Amygdala (tissue), 56 donors: Measurements from ENCODE around the gene MAP3K2.

Experiments used
- DNase-seq, 56 donors: peaks; one replicate each; lab custom pipeline; 2025; lab: John Stamatoyannopoulos, UW

The MAP3K2 gene

DNA sequence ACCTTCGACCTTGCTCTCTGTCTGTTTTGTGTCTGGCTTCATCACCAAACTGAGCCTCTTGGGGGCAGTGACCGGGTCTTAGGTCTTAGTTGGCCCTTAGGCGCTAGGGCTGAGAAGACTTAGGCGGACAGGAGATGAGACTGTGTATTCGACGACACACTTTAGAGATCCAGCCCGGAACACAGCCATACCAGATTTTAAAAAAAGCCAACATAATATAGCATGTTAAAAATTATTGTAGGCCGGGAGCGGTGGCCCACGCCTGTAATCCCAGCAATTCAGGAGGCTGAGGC lies 21.0 kb upstream of the MAP3K2 start:
- no peak for DNase-seq

DNA sequence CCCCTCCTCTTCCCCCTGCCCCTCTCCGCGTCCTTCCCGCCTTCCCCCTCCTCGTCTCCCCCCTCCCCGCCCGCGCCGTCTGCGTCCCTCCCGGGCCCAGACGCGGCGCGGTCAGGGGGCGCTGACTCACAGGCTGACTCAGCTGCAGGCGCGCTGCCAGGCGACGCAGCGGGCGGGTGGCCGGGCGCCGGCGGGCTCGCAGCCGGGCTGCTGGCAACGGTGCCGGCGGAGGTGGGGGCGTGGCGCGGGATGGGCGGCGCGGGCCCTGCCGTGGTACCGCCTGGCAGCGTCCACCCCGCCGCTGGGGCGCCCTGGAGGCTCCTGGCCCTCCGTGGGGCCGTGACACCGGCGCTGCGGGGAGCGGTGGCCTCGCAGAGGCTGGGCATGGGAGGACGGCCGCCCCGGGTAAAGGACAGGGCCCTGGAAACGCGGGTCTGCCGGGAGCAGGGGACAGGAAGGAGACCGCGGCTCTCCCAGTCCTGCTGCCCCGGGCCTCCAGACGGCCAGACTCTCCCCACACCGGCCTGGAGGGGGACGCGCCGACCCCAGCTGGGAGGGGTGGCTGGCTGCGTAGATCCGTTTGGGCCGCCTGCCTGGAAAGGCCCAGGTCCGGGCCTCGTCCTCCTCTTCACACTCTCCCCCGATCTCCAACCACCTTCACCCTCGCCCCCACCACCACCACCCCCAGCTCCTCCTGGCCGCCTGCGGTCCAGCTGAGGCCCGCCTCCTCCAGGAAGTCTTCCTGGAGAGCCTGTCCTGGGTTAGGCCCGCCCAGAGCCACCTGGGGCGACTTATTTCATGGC lies 20.4 kb upstream of the MAP3K2 start:
- DNase-seq: peak in 54 of 56 donors; percentile 47 to 94 (median 80)

GRCh38 chr2:127407661-127408003 lies 19.9 kb upstream of the MAP3K2 start:
- no peak for DNase-seq

- no peak for DNase-seq
Measured at GRCh38 chr2:127407091-127407490, 19.3 kb upstream of the MAP3K2 start.

DNA sequence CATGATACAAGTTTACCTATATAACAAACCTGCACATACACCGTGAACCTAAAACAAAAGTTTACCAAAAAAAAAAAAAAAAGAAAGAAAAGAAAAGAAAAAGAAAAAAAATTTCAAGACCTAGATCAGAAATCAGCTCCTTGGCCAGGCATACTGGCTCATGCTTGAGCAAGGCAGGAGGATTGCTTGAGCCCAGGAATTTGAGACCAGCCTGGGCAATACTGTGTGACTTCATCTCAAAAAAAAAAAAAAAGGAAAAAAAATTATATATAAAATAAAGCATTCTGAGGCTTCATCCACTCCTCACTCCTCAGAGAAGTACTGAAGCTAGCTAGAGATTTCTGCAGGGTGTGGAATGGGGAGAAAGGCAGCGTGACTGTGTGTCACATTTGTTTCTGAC lies 18.7 kb upstream of the MAP3K2 start:
- no peak for DNase-seq

DNA sequence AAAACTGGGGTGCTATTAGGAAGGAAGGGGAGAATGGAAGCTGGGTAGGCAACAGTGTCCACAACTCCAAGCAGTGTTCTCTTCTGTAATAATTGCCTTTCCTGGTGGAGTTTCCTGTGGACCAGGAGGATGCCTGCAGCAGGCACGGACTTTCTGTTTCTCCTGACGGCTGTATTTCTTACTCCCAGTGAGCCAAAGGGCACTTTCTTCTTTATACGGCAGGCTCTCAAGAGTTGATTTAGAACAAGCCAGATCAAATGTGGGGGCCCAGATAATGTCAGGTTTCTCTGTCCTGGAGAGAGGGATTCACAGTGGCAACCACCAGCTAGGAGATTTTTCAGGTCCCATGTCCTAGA lies 17.5 kb upstream of the MAP3K2 start:
- DNase-seq: no peak

DNA sequence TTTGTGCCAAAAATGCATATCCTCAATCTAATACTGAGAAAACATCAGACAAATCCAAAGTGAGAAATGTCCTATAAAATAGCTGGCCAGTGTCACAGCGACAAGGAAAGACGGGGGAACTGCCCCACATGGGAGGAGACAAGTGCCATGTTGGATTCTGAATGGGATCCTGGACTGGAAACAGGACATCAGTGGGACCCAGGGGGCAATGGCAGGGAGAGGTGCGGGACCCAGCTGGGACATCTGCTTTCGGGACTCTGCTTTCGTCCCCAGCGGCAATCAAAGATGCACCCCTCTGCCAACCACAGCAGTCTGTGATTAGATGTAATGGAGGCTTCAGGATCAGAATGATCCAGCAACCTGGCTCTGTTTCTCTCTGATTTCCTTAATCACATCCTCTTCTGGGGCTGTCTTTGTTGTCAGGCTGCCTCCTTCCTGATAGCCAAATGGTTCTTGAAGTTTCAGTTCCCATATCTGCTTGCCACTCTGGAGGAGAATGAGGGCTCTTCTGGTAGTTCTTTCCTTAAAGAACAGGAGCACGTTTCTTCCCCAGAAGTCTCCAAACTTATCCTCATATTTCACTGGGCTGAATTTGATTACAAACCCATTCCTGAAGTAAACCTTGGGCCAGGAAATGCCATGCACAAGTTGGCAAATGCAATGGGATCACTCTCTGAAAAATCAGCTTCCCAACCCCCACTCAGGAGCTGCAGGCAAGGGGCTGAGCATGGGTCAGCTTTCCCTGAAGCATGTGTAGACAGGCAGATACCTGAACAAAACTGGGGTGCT lies 16.9 kb upstream of the MAP3K2 start:
- DNase-seq: peak in 1 of 56 donors; percentile 17

- no peak for DNase-seq
Measured at GRCh38 chr2:127403460-127403859, 15.7 kb upstream of the MAP3K2 start.

GRCh38 chr2:127401757-127402695 lies 14.3 kb upstream of the MAP3K2 start:
- DNase-seq: no peak

DNA sequence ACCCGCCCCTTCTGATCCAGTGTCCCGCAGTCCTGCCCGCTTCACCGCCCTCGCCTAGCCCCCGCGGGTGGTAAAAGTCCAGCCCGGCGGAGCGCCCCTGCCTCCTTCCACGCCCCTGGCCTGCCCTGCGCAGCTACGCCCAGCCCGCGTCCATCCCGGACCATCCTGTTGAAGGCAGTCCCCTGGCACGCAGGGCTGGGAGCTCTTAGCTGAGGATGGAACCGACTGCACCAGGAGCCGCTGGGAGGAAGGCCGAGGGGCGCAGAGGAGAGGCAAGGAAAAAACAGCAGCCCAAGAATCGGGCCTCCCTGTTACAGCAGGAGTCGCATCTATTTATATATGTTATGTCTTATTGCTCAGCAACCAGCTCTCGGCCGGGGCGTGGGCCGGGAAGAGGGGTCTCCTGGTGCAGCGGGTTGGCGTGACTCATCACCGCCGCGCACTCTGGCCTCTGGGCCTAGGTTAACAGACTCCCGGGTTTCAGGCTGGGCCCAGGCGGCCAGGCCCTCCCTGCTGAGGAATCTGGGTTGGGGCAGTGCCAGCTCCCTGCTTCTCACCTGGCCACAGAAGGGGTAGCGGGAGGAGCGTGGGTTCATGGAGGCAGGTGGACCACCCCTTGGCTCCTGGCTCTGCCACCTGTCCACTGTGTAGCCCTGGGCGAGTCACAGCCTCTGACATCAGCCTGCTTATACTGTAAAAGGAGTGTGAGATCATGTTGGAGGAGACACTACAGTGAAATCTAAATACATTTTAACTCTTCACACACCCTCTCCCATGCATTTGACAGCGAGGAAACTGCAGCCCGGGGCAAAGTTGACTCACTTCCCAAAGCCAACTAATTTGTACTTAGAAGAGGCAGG lies 13.4 kb upstream of the MAP3K2 start:
- peak in 1 of 56 donors; percentile 42 for DNase-seq

DNA sequence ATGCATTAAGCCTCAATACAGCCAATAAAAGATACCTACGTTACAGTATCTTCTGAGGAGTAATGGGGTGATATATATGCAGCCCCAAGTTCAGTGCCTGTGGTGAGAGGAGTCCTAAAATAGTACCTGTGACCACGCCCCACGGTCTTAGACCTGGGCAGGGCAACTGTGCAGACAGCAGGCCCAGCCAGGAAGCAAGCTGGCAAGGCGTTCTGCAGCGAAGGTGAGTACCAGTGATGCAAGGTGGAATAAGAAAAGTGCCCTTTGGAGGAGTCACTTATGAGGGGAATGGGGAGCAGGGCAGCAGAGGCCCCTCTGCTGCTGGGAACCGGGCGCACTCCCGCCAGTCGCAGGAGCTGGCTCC lies 12.7 kb upstream of the MAP3K2 start:
- no peak for DNase-seq

- peak in 9 of 56 donors; percentile 20 to 60 (median 35) for DNase-seq
Measured at GRCh38 chr2:127398239-127398590, 10.4 kb upstream of the MAP3K2 start.

DNA sequence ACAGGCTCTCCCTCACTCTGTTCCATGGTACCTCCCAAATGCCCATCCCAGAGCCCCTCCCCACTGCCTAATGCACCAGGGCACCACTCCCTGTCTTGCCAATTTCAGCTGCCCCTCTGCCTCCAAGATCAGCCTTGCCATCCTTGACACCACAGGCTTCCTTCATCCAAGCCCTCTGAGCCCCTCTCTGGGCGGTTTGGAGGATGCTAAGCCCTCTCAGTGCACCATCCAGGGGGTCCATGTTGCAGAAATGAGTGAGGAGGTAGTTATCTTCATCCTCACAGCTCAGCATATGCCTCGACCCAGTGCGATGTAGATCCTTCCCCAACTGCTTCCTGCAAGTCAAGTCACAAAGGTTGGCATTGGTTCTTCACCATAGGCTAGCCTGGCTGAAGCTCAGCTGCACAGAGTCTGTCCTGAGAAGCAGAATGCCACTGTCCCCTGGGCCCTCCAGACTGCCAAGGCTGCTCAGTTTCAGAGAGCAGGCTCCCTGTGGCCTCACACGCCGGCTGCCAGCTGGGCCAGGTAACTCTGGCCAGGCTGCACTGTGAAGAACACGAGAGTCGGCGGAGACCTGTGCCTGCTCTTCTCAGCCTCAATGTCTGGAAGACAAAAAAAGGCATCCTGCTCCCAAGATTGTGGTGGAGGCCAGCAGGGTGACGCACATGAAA lies 9.9 kb upstream of the MAP3K2 start:
- DNase-seq: no peak

- no peak for DNase-seq
Measured at GRCh38 chr2:127394492-127394891, 6.7 kb upstream of the MAP3K2 start.

DNA sequence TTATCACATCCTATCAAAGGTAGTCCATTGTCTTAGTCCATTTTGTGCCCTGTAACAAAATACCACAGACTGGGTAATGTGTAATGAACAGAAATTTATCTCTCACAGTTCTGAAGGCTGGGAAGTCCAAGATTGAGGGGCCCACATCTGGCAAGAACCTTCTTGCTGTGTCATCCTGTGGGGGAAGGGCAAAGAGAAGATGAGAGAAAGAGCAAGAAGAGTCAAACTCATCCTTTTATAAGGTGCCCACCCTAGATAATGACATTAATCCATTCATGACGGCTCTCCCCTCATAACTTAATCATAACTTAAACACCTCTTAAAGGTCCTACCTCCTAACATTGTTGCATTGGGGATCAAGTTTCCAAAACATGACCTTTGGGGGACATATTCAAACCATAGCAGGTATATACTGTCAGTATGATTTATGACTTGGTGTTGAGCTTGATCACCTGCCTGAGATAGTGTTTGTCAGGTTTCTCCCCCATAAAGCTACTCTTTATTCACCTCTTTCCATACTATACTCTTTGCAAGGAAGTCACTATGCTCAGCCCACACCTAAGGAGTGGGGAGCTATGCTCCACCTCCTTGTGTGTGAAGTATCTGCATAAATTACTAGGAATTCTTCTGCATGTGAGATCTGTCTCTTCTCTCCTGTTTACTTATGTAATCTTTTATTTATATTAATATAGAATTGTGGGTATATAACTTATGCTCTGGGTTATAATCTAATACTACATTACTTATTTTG lies 5.2 kb upstream of the MAP3K2 start:
- no peak for DNase-seq

GRCh38 chr2:127392133-127392827 lies 4.5 kb upstream of the MAP3K2 start:
- DNase-seq: no peak

- DNase-seq: no peak
Measured at GRCh38 chr2:127389778-127390435, 2.1 kb upstream of the MAP3K2 start.
